ENCODE results near the gene TNS1. TPM values are rescaled to one million over a fixed set of nuclear protein-coding genes. Genes with fewer than 3 reads are reported as not detected.

The TNS1 gene
- total RNA-seq, 2 experiments from 2014 or later: 0.89 to 1.4 TPM

DNA sequence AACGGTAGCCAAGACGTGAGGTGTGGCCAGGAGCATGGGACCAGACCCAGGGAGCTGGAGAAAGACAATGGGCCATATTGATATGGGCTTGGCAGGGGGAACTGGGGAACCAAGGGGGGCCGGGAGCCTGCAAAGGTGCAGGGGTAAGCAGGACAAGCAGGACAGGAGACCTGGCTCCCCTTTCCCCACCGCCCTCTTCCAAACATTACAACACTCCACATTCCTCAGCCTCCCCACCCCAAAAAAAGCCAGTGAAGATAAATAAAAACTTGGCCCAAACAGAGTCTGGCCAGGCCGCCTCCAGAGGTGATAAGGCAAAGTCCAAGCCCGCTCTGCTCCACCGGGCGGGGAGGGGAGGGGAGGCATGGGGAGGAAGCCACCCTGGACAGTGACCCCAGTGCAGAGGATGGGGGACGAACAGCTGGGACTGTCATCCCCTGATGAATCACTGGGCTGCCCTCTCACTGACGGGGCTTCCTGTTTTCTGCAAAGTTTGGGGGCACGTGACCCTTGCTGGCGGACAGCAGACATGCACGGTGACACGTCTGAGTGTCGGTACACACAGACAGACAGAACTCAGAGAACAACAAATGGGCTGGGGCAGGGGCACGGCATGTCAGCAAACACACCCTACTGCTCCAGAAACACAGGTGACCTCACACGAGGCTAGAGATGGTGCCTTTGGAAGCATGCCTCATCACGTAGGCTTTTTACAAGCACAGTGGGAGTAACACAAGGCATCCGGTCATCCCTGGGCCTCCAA is 100.2 kb downstream of the TNS1 start:
- H3K4me3 Mint-ChIP-seq: no peak overlapping the region
- DNase-seq: no peak
- no peaks in the 10 kb centered on the region for H3K36me3 Mint-ChIP-seq
- no peak overlapping the region for H3K27ac Mint-ChIP-seq
- H3K9me3 Mint-ChIP-seq: no peaks in the 10 kb centered on the region
- peaks cover 28% of the 10 kb centered on the region for H3K27me3 Mint-ChIP-seq
- H3K4me1 Mint-ChIP-seq: peaks cover 4% of the 10 kb centered on the region

GRCh38 chr2:217901835-217902378 is 100.9 kb downstream of the TNS1 start:
- Mint-ChIP-seq H3K4me1 (peaks cover 4% of the 10 kb centered on the region), H3K27ac (no peak overlapping the region)

DNA sequence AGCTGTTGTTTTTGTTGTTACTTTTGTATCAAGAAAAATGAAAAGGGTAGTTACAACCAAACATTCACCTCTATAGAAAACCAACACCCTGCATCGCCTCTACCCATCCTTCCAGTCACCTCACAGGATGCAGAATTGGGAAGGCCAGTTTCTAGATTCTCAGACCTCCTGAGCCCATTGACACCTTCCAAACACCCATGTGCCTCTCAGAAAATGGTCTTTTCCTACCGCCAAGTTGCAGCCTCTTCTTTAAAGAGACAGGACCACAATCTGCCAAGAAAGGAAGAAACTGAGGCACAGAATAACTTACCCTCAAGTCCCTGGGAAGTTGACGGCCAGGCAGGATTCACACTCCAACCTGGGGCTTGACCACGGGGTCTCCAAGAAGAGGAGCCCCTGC is 101.4 kb downstream of the TNS1 start:
- DNase-seq: no peak
- H3K4me3 Mint-ChIP-seq: no peak overlapping the region
- H3K36me3 Mint-ChIP-seq: no peaks in the 10 kb centered on the region
- no peaks in the 10 kb centered on the region for H3K9me3 Mint-ChIP-seq
- no peak overlapping the region for H3K27ac Mint-ChIP-seq
- peaks cover 4% of the 10 kb centered on the region for H3K4me1 Mint-ChIP-seq
- peaks cover 19% of the 10 kb centered on the region for H3K27me3 Mint-ChIP-seq

More at GRCh38 chr2:217901835-217902378, 100.9 kb downstream of the TNS1 start:
- Mint-ChIP-seq H3K27me3 (peaks cover 24% of the 10 kb centered on the region), H3K36me3 (no peaks in the 10 kb centered on the region), H3K4me3 (no peak overlapping the region), H3K9me3 (no peaks in the 10 kb centered on the region)
- DNase-seq: no peak

DNA sequence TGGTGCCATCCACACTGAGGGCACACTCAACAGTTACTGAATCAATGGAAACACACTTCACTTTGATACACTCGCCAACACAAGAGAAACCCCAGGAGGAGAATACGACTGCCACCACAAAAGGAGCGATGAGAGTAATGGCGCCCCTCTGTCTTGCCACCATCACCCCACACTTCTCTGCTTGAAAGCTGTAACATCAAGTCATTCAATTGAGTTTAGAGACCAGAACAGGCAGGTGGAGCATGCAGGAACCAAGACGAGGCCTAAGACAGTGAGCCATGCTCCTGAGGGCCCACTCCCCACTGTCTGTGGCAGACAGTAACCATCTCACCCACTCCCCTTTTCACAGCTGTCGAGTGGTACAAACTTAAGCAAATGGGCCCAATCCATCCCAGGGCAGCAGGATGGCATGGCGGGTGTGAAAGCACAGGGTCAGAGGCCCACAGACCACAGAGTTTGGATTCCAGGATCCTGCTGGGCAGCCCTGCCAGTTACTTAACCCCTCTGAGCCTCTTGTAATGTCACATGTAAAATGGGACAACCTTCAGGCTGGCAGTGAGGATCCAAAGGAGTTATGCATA is 101.9 kb downstream of the TNS1 start:
- Mint-ChIP-seq H3K36me3 (no peaks in the 10 kb centered on the region), H3K4me3 (no peak overlapping the region), H3K9me3 (no peaks in the 10 kb centered on the region), H3K4me1 (peaks cover 3% of the 10 kb centered on the region), H3K27me3 (peaks cover 14% of the 10 kb centered on the region), H3K27ac (no peak overlapping the region)
- DNase-seq: no peak

DNA sequence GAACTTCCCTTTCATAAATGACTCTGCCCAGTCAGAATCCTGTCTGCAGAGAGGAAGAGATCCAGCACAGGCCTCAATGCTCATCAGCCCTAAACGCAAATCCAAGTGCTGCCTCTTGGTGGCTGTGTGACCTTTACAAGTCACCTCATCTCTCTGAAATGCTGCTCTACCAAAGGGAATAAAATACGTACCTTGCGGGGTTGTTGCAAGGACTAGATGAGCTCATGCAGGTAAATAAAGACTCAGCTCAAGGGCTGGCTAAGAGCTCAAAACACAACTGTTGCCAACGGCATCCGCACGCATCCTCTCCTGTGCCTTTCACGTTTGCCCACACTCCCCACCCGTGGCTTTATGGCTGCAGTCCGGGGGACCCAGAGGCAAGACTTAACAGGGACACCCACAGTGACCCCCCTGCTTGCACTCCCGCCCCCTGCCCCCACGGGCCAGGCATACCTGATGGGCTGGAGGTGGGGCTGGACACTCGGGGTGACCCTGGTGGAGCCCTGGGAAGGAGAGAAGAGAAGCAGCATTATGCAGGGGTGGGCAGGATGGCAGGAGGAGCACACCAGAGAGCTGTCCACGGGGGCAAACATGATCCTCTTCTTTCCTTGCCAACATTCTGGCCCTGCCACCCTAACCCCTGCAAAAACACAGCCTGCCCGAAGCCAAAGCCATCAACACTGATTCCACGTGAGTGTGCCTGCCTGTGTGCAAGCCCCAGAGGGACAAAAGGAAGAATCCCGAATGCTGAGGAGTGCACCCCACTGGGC is 102.6 kb downstream of the TNS1 start:
- no peaks in the 10 kb centered on the region for H3K9me3 Mint-ChIP-seq
- H3K27ac Mint-ChIP-seq: no peak overlapping the region
- H3K4me3 Mint-ChIP-seq: no peak overlapping the region
- no peaks in the 10 kb centered on the region for H3K4me1 Mint-ChIP-seq
- peaks cover 10% of the 10 kb centered on the region for H3K27me3 Mint-ChIP-seq
- H3K36me3 Mint-ChIP-seq: no peaks in the 10 kb centered on the region
- DNase-seq: no peak

DNA sequence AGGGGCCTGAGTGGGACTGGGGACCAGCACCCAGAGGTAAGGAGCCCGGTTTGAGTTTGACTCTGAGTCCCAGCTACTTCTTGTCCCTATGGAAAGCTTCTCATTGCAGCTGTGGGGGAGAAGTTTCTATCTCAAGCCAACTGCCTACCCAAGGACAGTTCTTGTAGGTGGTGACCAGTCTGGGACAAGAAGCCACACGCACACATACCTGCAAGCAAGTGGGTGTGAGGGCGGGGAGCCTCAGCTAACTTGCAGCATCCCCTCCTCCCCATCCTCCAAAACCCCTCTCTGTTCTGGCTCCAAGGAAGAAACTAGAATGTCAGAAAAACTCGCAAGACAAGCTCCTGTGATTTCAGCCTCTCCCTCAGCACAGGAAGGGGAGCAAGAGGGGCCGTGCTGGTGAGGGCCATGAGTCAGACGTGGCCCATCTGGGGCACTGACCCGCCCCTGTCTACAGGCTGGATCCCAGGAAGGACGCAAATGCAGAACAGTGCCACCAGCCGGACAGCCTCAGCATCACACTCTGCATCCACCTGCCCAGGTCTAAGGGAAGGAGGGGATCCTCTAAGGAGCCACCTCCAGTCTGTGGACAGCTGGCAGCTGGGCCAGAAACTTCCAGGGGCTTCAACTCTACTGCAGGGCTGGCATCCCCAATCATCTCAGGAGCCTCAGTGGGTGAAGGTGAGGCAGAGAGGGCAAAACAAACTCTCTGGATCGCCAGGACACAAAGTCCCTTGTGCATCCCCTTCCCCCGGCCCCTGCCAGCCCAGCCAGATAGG is 103.4 kb downstream of the TNS1 start:
- no peaks in the 10 kb centered on the region for H3K36me3 Mint-ChIP-seq
- no peaks in the 10 kb centered on the region for H3K9me3 Mint-ChIP-seq
- H3K4me3 Mint-ChIP-seq: no peak overlapping the region
- H3K4me1 Mint-ChIP-seq: no peaks in the 10 kb centered on the region
- peaks cover 2% of the 10 kb centered on the region for H3K27me3 Mint-ChIP-seq
- H3K27ac Mint-ChIP-seq: no peak overlapping the region
- no peak for DNase-seq

GRCh38 chr2:217897816-217898806 is 104.7 kb downstream of the TNS1 start:
- Mint-ChIP-seq H3K4me1 (no peaks in the 10 kb centered on the region), H3K9me3 (no peaks in the 10 kb centered on the region), H3K36me3 (no peaks in the 10 kb centered on the region), H3K4me3 (no peak overlapping the region), H3K27ac (no peak overlapping the region), H3K27me3 (no peaks in the 10 kb centered on the region)
- no peak for DNase-seq

DNA sequence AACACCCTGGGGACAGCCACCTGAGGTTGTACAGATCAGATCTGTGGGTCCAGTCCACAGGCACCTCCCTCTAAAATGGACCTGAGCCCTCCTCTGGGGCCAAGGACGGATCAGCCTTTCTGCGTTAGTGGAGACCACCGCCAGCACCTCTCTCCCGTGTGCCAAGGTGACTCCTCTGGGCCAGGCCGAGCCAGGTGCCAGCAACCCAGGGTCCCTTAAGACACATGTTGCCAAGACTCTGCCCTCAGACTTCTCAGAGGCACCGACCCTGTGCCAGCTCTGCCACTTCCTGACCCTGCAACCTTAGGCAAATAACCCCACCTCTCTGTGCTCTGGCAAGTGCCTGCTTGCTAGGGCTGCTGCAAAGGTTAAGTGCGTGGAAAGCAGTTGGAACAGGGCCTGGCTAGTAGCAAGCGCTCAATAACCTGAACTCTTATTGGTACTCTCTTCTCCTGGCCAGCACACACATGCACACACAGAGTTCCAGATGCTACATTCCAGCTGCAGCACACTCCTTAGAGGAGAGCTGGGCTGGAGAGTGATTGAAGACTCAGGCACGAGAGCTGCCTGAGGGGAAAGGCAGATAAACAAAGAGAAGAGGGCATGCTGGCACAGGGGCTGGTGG is 105.6 kb downstream of the TNS1 start:
- no peak for DNase-seq
- H3K36me3 Mint-ChIP-seq: no peaks in the 10 kb centered on the region
- H3K27ac Mint-ChIP-seq: no peak overlapping the region
- H3K4me3 Mint-ChIP-seq: no peak overlapping the region
- H3K4me1 Mint-ChIP-seq: no peaks in the 10 kb centered on the region
- no peaks in the 10 kb centered on the region for H3K9me3 Mint-ChIP-seq
- H3K27me3 Mint-ChIP-seq: no peaks in the 10 kb centered on the region

DNA sequence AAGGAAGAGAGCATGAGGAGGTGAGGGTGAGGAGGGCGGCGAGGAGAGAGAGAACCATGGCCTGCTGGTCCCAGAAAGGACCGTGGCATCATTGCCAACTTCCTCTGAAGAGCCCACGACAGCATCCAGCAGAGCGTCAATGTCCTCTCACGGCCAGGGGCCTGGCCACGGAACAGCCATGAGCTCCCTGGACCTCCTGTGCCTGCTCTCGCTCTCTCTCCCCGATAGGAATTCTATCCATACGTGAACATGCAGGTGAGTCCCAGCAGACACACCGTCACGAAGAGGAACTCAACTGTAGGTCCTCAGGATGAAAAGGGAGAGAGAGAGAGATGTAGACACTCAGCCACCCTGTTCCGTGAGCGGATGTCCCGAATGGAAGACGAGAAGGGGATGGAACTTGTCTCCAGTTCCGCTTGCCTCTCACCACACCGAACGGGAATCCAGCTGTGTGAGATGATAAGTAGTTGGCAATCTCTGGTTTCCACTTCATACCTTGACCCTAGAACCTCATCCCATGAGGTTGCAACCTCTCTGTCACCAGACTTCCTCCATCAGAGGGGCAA is 107.6 kb downstream of the TNS1 start:
- DNase-seq: no peak
- H3K9me3 Mint-ChIP-seq: no peaks in the 10 kb centered on the region
- H3K4me1 Mint-ChIP-seq: no peaks in the 10 kb centered on the region
- no peaks in the 10 kb centered on the region for H3K27me3 Mint-ChIP-seq
- no peaks in the 10 kb centered on the region for H3K36me3 Mint-ChIP-seq
- H3K4me3 Mint-ChIP-seq: no peak overlapping the region
- H3K27ac Mint-ChIP-seq: no peak overlapping the region

- H3K4me1 Mint-ChIP-seq: no peaks in the 10 kb centered on the region
- H3K27ac Mint-ChIP-seq: no peak overlapping the region
- no peaks in the 10 kb centered on the region for H3K9me3 Mint-ChIP-seq
- no peaks in the 10 kb centered on the region for H3K36me3 Mint-ChIP-seq
- H3K27me3 Mint-ChIP-seq: no peaks in the 10 kb centered on the region
- no peak overlapping the region for H3K4me3 Mint-ChIP-seq
- no peak for DNase-seq
These were observed 109.4 kb downstream of the TNS1 start for GRCh38 chr2:217893440-217893839.

- no peaks in the 10 kb centered on the region for H3K9me3 Mint-ChIP-seq
- no peak for DNase-seq
- no peaks in the 10 kb centered on the region for H3K27me3 Mint-ChIP-seq
- H3K4me3 Mint-ChIP-seq: no peak overlapping the region
- no peaks in the 10 kb centered on the region for H3K36me3 Mint-ChIP-seq
- H3K27ac Mint-ChIP-seq: no peak overlapping the region
- H3K4me1 Mint-ChIP-seq: no peaks in the 10 kb centered on the region
These were observed 110.2 kb downstream of the TNS1 start for GRCh38 chr2:217892560-217892959.

- no peak overlapping the region for H3K27ac Mint-ChIP-seq
- no peak for DNase-seq
- no peaks in the 10 kb centered on the region for H3K9me3 Mint-ChIP-seq
- H3K4me3 Mint-ChIP-seq: no peak overlapping the region
- H3K36me3 Mint-ChIP-seq: no peaks in the 10 kb centered on the region
- H3K4me1 Mint-ChIP-seq: no peaks in the 10 kb centered on the region
- H3K27me3 Mint-ChIP-seq: no peaks in the 10 kb centered on the region
These were observed 112.3 kb downstream of the TNS1 start for GRCh38 chr2:217890445-217890844.

DNA sequence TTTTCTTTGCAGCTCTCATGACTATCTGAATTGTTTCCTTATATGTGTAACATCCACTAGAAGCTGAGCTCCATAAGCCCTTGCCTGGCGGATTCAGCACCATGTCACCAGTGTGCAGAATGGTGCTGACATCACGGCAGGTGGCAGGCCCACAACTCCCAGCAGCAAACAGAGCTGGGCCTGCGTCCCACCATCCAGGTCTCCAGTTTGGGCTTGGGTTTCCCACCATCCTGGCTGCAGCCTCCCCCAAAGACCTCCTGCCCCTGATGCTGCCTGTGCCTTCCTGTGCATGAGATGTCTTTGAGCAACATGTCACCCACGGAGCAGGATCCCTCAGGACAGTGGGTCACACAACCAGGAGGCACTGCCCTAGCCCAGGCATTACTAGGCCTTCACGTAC is 113.1 kb downstream of the TNS1 start:
- no peak overlapping the region for H3K4me3 Mint-ChIP-seq
- peaks cover 4% of the 10 kb centered on the region for H3K27me3 Mint-ChIP-seq
- no peaks in the 10 kb centered on the region for H3K36me3 Mint-ChIP-seq
- no peak overlapping the region for H3K27ac Mint-ChIP-seq
- no peaks in the 10 kb centered on the region for H3K9me3 Mint-ChIP-seq
- no peak for DNase-seq
- H3K4me1 Mint-ChIP-seq: no peaks in the 10 kb centered on the region
